Measurements from ENCODE around the gene MMP20.

The MMP20 gene

GRCh38 chr11:102623998-102624397, 1.1 kb downstream of the MMP20 start:
- no peak for DNase-seq (ENCODE audit: extremely low read depth in 1 of 2, low read depth in 1 of 2)

- no peak for DNase-seq (ENCODE audit: extremely low read depth in 1 of 2, low read depth in 1 of 2)
These were observed 2.0 kb downstream of the MMP20 start for GRCh38 chr11:102623128-102623527.

GRCh38 chr11:102622258-102622657, 2.9 kb downstream of the MMP20 start:
- no peak for DNase-seq (ENCODE audit: extremely low read depth in 1 of 2, low read depth in 1 of 2)

GRCh38 chr11:102620818-102621561, 4.1 kb downstream of the MMP20 start:
- no peak for DNase-seq (ENCODE audit: extremely low read depth in 1 of 2, low read depth in 1 of 2)

GRCh38 chr11:102620179-102620578, 5.0 kb downstream of the MMP20 start:
- DNase-seq (ENCODE audit: extremely low read depth in 1 of 2, low read depth in 1 of 2) = no peak

GRCh38 chr11:102617466-102618008, 7.6 kb downstream of the MMP20 start:
- no peak for DNase-seq (ENCODE audit: extremely low read depth in 1 of 2, low read depth in 1 of 2)

GRCh38 chr11:102615894-102616432, 9.2 kb downstream of the MMP20 start:
- no peak for DNase-seq (ENCODE audit: extremely low read depth in 1 of 2, low read depth in 1 of 2)

- DNase-seq (ENCODE audit: extremely low read depth in 1 of 2, low read depth in 1 of 2) = no peak
These were observed 9.8 kb downstream of the MMP20 start for GRCh38 chr11:102615077-102615893.

- no peak for DNase-seq (ENCODE audit: extremely low read depth in 1 of 2, low read depth in 1 of 2)
These were observed 10.6 kb downstream of the MMP20 start for GRCh38 chr11:102614485-102614884.

GRCh38 chr11:102614031-102614430, 11.1 kb downstream of the MMP20 start:
- no peak for DNase-seq (ENCODE audit: extremely low read depth in 1 of 2, low read depth in 1 of 2)

GRCh38 chr11:102613450-102613849, 11.7 kb downstream of the MMP20 start:
- DNase-seq (ENCODE audit: extremely low read depth in 1 of 2, low read depth in 1 of 2) = no peak

- DNase-seq (ENCODE audit: extremely low read depth in 1 of 2, low read depth in 1 of 2) = no peak
These were observed 13.8 kb downstream of the MMP20 start for GRCh38 chr11:102611291-102611690.

GRCh38 chr11:102610200-102610599, 14.9 kb downstream of the MMP20 start:
- DNase-seq (ENCODE audit: extremely low read depth in 1 of 2, low read depth in 1 of 2) = no peak

GRCh38 chr11:102608699-102609098, 16.4 kb downstream of the MMP20 start:
- DNase-seq (ENCODE audit: extremely low read depth in 1 of 2, low read depth in 1 of 2) = no peak

- DNase-seq (ENCODE audit: extremely low read depth in 1 of 2, low read depth in 1 of 2) = no peak
These were observed 20.3 kb downstream of the MMP20 start for GRCh38 chr11:102604875-102605274.

- no peak for DNase-seq (ENCODE audit: extremely low read depth in 1 of 2, low read depth in 1 of 2)
These were observed 21.1 kb downstream of the MMP20 start for GRCh38 chr11:102604011-102604410.

GRCh38 chr11:102603576-102603975, 21.6 kb downstream of the MMP20 start:
- DNase-seq (ENCODE audit: extremely low read depth in 1 of 2, low read depth in 1 of 2) = no peak

- DNase-seq (ENCODE audit: extremely low read depth in 1 of 2, low read depth in 1 of 2) = no peak
These were observed 22.0 kb downstream of the MMP20 start for GRCh38 chr11:102603091-102603490.

GRCh38 chr11:102600666-102601065, 24.5 kb downstream of the MMP20 start:
- DNase-seq (ENCODE audit: extremely low read depth in 1 of 2, low read depth in 1 of 2) = no peak

- no peak for DNase-seq (ENCODE audit: extremely low read depth in 1 of 2, low read depth in 1 of 2)
These were observed 25.4 kb downstream of the MMP20 start for GRCh38 chr11:102599642-102600261.

GRCh38 chr11:102598272-102598671, 26.9 kb downstream of the MMP20 start:
- DNase-seq (ENCODE audit: extremely low read depth in 1 of 2, low read depth in 1 of 2) = no peak
